Cardiac septum (tissue), 1 donor: ENCODE results near the gene STK26. TPM values are rescaled to one million over a fixed set of nuclear protein-coding genes. Genes with fewer than 3 reads are reported as not detected.
"Not testable (repeated sequence)": the region's sequence is repeated elsewhere in the genome, so short reads cannot be mapped to it uniquely, and the experiment has no call there.

Source experiments
- DNase-seq: peaks from one replicate; pipeline ENCODE4 v3.0.0-alpha.2; 2020; ENCODE audit warnings: low spot score
- intact Hi-C: fragments of 100-400 bp; cut with DNase I; formaldehyde crosslinking; loops from one replicate; pipeline ENCODE4 v1.14.0; 2022
- long read RNA-seq: library from polyadenylated mRNA; unstranded; transcript quantifications from one replicate; pipeline ENCODE4 v2.0.0, GENCODE V29; 2021
- total RNA-seq: library from RNA; stranded (reverse); fragmentation: NEBNext Ultra II Directional; extraction: Animal tissue kit (Norgen Biotek cat#: 25700); gene quantifications from one replicate; pipeline ENCODE4 v1.2.1, GENCODE V29; 2021
- donor health status: DM: no; HTN: no; CAD: no.

Gene STK26
- total RNA-seq: 1.7 TPM
- long read RNA-seq: 0 reads

- DNase-seq: peak; percentile 89
- intact Hi-C loops: no loop called here
These were observed at the start of gene STK26 for GRCh38 chrX:132022967-132023895. STK26 (plus strand) TSS chrX:132023302; CDS start chrX:132023618, 316 bp downstream.

GRCh38 chrX:131975851-131976250, 47.3 kb upstream of the STK26 start:
- no peak for DNase-seq
- intact Hi-C loops: no loop called here

- intact Hi-C loops: no loop called here
- no peak for DNase-seq
These were observed 45.5 kb upstream of the STK26 start for GRCh38 chrX:131977619-131978018.

GRCh38 chrX:131979116-131979515, 44.0 kb upstream of the STK26 start:
- no peak for DNase-seq
- intact Hi-C loops: no loop called here

GRCh38 chrX:131985526-131986049, 37.5 kb upstream of the STK26 start:
- DNase-seq: no peak
- intact Hi-C loops: no loop called here

- intact Hi-C loops: no loop called here
- no peak for DNase-seq
These were observed 35.9 kb upstream of the STK26 start for GRCh38 chrX:131987252-131987651.

GRCh38 chrX:131988236-131988635, 34.9 kb upstream of the STK26 start:
- intact Hi-C loops: no loop called here
- DNase-seq: no peak

- no peak for DNase-seq
- intact Hi-C loops: no loop called here
These were observed 22.0 kb upstream of the STK26 start for GRCh38 chrX:132001127-132001526.

- intact Hi-C loops: no loop called here
- no peak for DNase-seq
These were observed 18.4 kb upstream of the STK26 start for GRCh38 chrX:132004728-132005127.

- intact Hi-C loops: no loop called here
- DNase-seq: no peak
These were observed 13.8 kb upstream of the STK26 start for GRCh38 chrX:132009350-132009749.

- intact Hi-C loops: loop anchor here (10.0 kb wide), 1 partner anchor 65 kb away; no protein-coding TSS in a partner anchor
- DNase-seq: not testable (repeated sequence)
These were observed 12.9 kb upstream of the STK26 start for GRCh38 chrX:132010213-132010612.

- no peak for DNase-seq
- intact Hi-C loops: loop anchor here (10.0 kb wide), 1 partner anchor 59 kb away; no protein-coding TSS in a partner anchor
These were observed 7.2 kb upstream of the STK26 start for GRCh38 chrX:132015875-132016274.

GRCh38 chrX:132016628-132017430, 6.3 kb upstream of the STK26 start:
- intact Hi-C loops: loop anchor here (10.0 kb wide), 1 partner anchor 58 kb away; no protein-coding TSS in a partner anchor
- no peak for DNase-seq

GRCh38 chrX:132017431-132018185, 5.5 kb upstream of the STK26 start:
- intact Hi-C loops: loop anchor here (10.0 kb wide), 1 partner anchor 57 kb away; no protein-coding TSS in a partner anchor
- no peak for DNase-seq

GRCh38 chrX:132022198-132022966, 720 bp upstream of the STK26 start:
- DNase-seq: no peak
- intact Hi-C loops: no loop called here

- no peak for DNase-seq
- intact Hi-C loops: no loop called here
These were observed 839 bp downstream of the STK26 start for GRCh38 chrX:132023896-132024386.

GRCh38 chrX:132025041-132025440, 1.9 kb downstream of the STK26 start:
- intact Hi-C loops: no loop called here
- no peak for DNase-seq

GRCh38 chrX:132030264-132030663, 7.2 kb downstream of the STK26 start:
- intact Hi-C loops: no loop called here
- DNase-seq: no peak
